ENCODE data around the gene APLF.

Gene APLF

GRCh38 chr2:68489282-68489681 is 21.9 kb downstream of the APLF start:
- no peak for TF ChIP-seq CTCF (IDR thresholded peaks at IDR 0.05; ENCODE audit: poor library complexity, severe bottlenecking)
- H3K36me3 ChIP-seq (ENCODE audit: low read depth) = no peaks in the 10 kb centered on the region
- no peak for ATAC-seq (ENCODE audit: low read depth)
- no peak overlapping the region for H3K27ac ChIP-seq (ENCODE audit: poor library complexity, severe bottlenecking)
- no peak for DNase-seq (ENCODE audit: low spot score)
- no peaks in the 10 kb centered on the region for H3K9me3 ChIP-seq (ENCODE audit: severe bottlenecking)
- H3K27me3 ChIP-seq (ENCODE audit: insufficient read depth, poor library complexity, severe bottlenecking) = no peaks in the 10 kb centered on the region
- no peaks in the 10 kb centered on the region for H3K4me1 ChIP-seq (ENCODE audit: insufficient read depth, poor library complexity, severe bottlenecking)
- no peak overlapping the region for H3K4me3 ChIP-seq (ENCODE audit: severe bottlenecking)

- Histone ChIP-seq H3K27ac (ENCODE audit: poor library complexity, severe bottlenecking) (no peak overlapping the region), H3K4me1 (ENCODE audit: insufficient read depth, poor library complexity, severe bottlenecking) (no peaks in the 10 kb centered on the region), H3K27me3 (ENCODE audit: insufficient read depth, poor library complexity, severe bottlenecking) (no peaks in the 10 kb centered on the region), H3K9me3 (ENCODE audit: severe bottlenecking) (peaks cover 4% of the 10 kb centered on the region), H3K36me3 (ENCODE audit: low read depth) (no peaks in the 10 kb centered on the region), H3K4me3 (ENCODE audit: severe bottlenecking) (no peak overlapping the region)
- ATAC-seq (ENCODE audit: low read depth) = no peak
- no peak for DNase-seq (ENCODE audit: low spot score)
- TF ChIP-seq CTCF (IDR thresholded peaks at IDR 0.05; ENCODE audit: poor library complexity, severe bottlenecking) = no peak
Observed at GRCh38 chr2:68491582-68491981, 24.2 kb downstream of the APLF start.

- no peak overlapping the region for H3K4me3 ChIP-seq (ENCODE audit: severe bottlenecking)
- no peaks in the 10 kb centered on the region for H3K27me3 ChIP-seq (ENCODE audit: insufficient read depth, poor library complexity, severe bottlenecking)
- H3K27ac ChIP-seq (ENCODE audit: poor library complexity, severe bottlenecking) = no peak overlapping the region
- peaks cover 4% of the 10 kb centered on the region for H3K9me3 ChIP-seq (ENCODE audit: severe bottlenecking)
- ATAC-seq (ENCODE audit: low read depth) (no peak), DNase-seq (ENCODE audit: low spot score) (no peak)
- no peaks in the 10 kb centered on the region for H3K4me1 ChIP-seq (ENCODE audit: insufficient read depth, poor library complexity, severe bottlenecking)
- no peaks in the 10 kb centered on the region for H3K36me3 ChIP-seq (ENCODE audit: low read depth)
- no peak for TF ChIP-seq CTCF (IDR thresholded peaks at IDR 0.05; ENCODE audit: poor library complexity, severe bottlenecking)
Observed at GRCh38 chr2:68499133-68499532, 31.7 kb downstream of the APLF start.

GRCh38 chr2:68500649-68501048 is 33.3 kb downstream of the APLF start:
- H3K9me3 ChIP-seq (ENCODE audit: severe bottlenecking) = peaks cover 4% of the 10 kb centered on the region
- H3K4me3 ChIP-seq (ENCODE audit: severe bottlenecking) = no peak overlapping the region
- no peak for ATAC-seq (ENCODE audit: low read depth)
- no peaks in the 10 kb centered on the region for H3K4me1 ChIP-seq (ENCODE audit: insufficient read depth, poor library complexity, severe bottlenecking)
- TF ChIP-seq CTCF (IDR thresholded peaks at IDR 0.05; ENCODE audit: poor library complexity, severe bottlenecking) = no peak
- no peak for DNase-seq (ENCODE audit: low spot score)
- H3K27me3 ChIP-seq (ENCODE audit: insufficient read depth, poor library complexity, severe bottlenecking) = no peaks in the 10 kb centered on the region
- H3K27ac ChIP-seq (ENCODE audit: poor library complexity, severe bottlenecking) = no peak overlapping the region
- H3K36me3 ChIP-seq (ENCODE audit: low read depth) = no peaks in the 10 kb centered on the region

- H3K4me3 ChIP-seq (ENCODE audit: severe bottlenecking) = no peak overlapping the region
- ATAC-seq (ENCODE audit: low read depth) (no peak), DNase-seq (ENCODE audit: low spot score) (no peak)
- no peaks in the 10 kb centered on the region for H3K36me3 ChIP-seq (ENCODE audit: low read depth)
- no peak overlapping the region for H3K27ac ChIP-seq (ENCODE audit: poor library complexity, severe bottlenecking)
- TF ChIP-seq CTCF (IDR thresholded peaks at IDR 0.05; ENCODE audit: poor library complexity, severe bottlenecking) = no peak
- no peaks in the 10 kb centered on the region for H3K9me3 ChIP-seq (ENCODE audit: severe bottlenecking)
- H3K27me3 ChIP-seq (ENCODE audit: insufficient read depth, poor library complexity, severe bottlenecking) = no peaks in the 10 kb centered on the region
- H3K4me1 ChIP-seq (ENCODE audit: insufficient read depth, poor library complexity, severe bottlenecking) = no peaks in the 10 kb centered on the region
Observed at GRCh38 chr2:68501768-68502167, 34.4 kb downstream of the APLF start.

Measured in RWPE2 (cell line).